GM12874 (cell line): ENCODE data around the gene KIF26B.

Experiments
- CTCF ChIP-seq: IDR thresholded peaks from 2 replicates; pipeline ENCODE4 v1.5.1; 2011; ENCODE audit warnings: low read depth, mild to moderate bottlenecking, control low read depth, low read length, moderate library complexity; ENCODE audit not compliant: insufficient read depth

The KIF26B gene

GRCh38 chr1:245693941-245694752, 539.4 kb downstream of the KIF26B start:
- no peak for TF ChIP-seq CTCF

- TF ChIP-seq CTCF: no peak
Observed at GRCh38 chr1:245694753-245695195, 540.0 kb downstream of the KIF26B start.

- TF ChIP-seq CTCF: no peak
Observed at GRCh38 chr1:245695211-245695610, 540.4 kb downstream of the KIF26B start.

- TF ChIP-seq CTCF: no peak
Observed at GRCh38 chr1:245698116-245698515, 543.3 kb downstream of the KIF26B start.

- no peak for TF ChIP-seq CTCF
Observed at GRCh38 chr1:245698860-245699259, 544.1 kb downstream of the KIF26B start.

- TF ChIP-seq CTCF: no peak
Observed at GRCh38 chr1:245700631-245701030, 545.8 kb downstream of the KIF26B start.

- TF ChIP-seq CTCF: no peak
Observed at GRCh38 chr1:245701631-245702030, 546.8 kb downstream of the KIF26B start.
